ENCODE results near the gene KLF9.
"Not testable (repeated sequence)": the region's sequence is repeated elsewhere in the genome, so short reads cannot be mapped to it uniquely, and the experiment has no call there.

KLF9 gene

GRCh38 chr9:70404261-70404660 lies 10.2 kb downstream of the KLF9 start:
- TF ChIP-seq CTCF (IDR thresholded peaks at IDR 0.05; ENCODE audit: borderline replicate concordance, insufficient read depth, low read depth, low read length), result no peak
- no peak overlapping the region for H3K4me3 ChIP-seq (ENCODE audit: low read depth, low read length)

GRCh38 chr9:70403618-70404025 lies 10.8 kb downstream of the KLF9 start:
- TF ChIP-seq CTCF (IDR thresholded peaks at IDR 0.05; ENCODE audit: borderline replicate concordance, insufficient read depth, low read depth, low read length), result no peak
- no peak overlapping the region for H3K4me3 ChIP-seq (ENCODE audit: low read depth, low read length)

GRCh38 chr9:70403166-70403565 lies 11.3 kb downstream of the KLF9 start:
- no peak for TF ChIP-seq CTCF (IDR thresholded peaks at IDR 0.05; ENCODE audit: borderline replicate concordance, insufficient read depth, low read depth, low read length)
- no peak overlapping the region for H3K4me3 ChIP-seq (ENCODE audit: low read depth, low read length)

GRCh38 chr9:70402213-70402612 lies 12.2 kb downstream of the KLF9 start:
- no peak for TF ChIP-seq CTCF (IDR thresholded peaks at IDR 0.05; ENCODE audit: borderline replicate concordance, insufficient read depth, low read depth, low read length)
- H3K4me3 ChIP-seq (ENCODE audit: low read depth, low read length), result no peak overlapping the region

GRCh38 chr9:70401241-70401640 lies 13.2 kb downstream of the KLF9 start:
- H3K4me3 ChIP-seq (ENCODE audit: low read depth, low read length), result not testable (repeated sequence)

- no peak overlapping the region for H3K4me3 ChIP-seq (ENCODE audit: low read depth, low read length)
- TF ChIP-seq CTCF (IDR thresholded peaks at IDR 0.05; ENCODE audit: borderline replicate concordance, insufficient read depth, low read depth, low read length), result no peak
Measured at GRCh38 chr9:70400107-70400892, 14.2 kb downstream of the KLF9 start.

- TF ChIP-seq CTCF (IDR thresholded peaks at IDR 0.05; ENCODE audit: borderline replicate concordance, insufficient read depth, low read depth, low read length), result no peak
- no peak overlapping the region for H3K4me3 ChIP-seq (ENCODE audit: low read depth, low read length)
Measured at GRCh38 chr9:70399141-70399540, 15.3 kb downstream of the KLF9 start.

Measured in GM12875 (cell line).